HTERT RPE-1 (cell line): ENCODE measurements around the gene TMEM80.
"Not testable (repeated sequence)": the region's sequence is repeated elsewhere in the genome, so short reads cannot be mapped to it uniquely, and the experiment has no call there.

Experiments
- in situ Hi-C: fragments of 300-500 bp; cut with MboI; formaldehyde crosslinking; loops from 4 replicates; pipeline ENCODE4 v1.14.3; 2020; ENCODE audit warnings: low sequenced_read_pairs

TMEM80 gene

DNA sequence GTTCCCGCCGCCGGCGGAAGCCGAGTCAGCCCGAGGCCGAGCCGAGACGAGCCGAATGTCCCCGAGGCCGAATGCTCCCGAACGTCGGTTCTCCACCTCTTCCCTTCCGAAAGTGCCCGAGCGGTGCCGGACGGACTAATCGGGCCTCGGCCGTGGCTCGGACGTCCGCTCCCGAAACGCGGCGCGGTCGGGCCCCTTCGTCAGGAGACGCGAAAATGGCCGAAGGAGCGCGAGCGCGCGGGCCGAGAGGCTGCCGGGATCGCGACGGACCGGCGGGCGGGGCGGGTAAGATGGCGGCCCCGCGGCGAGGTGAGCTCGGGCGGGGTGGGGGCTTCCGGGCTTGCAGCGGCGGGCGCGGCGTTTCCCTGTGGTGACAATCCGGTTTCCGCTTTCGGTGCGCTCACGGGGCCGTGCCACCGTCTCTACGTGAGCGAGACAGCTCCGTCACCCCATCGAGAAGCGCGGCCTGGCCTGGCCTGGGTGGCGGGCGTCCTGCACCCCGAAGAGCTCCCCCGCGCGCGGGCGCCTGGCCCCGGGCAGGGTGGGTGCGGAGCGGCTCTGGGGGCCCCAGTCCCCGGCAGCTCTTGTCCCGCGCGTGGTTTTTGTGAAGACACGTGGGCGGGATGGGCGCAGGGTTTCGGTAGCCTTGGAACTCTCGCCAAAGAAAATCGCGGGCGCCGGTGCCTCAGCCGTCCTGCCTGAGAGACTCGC lies at the start of gene TMEM80:
TMEM80 (plus strand) TSS at position 279 of the 711 bp plus-strand sequence; CDS start at position 291, 12 bp downstream.
- in situ Hi-C loops = no loop called here

DNA sequence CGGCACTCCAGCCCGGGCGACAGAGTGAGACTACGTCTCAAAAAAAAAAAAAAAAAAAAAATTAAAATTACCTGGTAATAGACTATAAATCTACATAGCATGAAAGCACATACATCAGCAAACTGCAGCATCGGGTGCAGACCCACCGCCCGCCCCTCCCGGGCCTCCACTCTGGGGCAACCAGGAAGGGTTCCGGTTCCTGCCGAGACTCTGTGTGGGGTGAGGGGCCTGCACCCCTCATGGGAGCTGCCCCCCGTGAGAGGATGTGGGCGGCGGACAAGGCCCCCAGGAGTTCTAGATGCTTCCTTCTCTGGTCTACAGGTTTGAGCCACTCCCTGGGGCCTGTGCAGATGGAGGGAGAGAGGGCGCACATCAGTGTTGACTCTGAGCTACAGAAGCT lies 49.4 kb upstream of the TMEM80 start:
- in situ Hi-C loops = no loop called here

DNA sequence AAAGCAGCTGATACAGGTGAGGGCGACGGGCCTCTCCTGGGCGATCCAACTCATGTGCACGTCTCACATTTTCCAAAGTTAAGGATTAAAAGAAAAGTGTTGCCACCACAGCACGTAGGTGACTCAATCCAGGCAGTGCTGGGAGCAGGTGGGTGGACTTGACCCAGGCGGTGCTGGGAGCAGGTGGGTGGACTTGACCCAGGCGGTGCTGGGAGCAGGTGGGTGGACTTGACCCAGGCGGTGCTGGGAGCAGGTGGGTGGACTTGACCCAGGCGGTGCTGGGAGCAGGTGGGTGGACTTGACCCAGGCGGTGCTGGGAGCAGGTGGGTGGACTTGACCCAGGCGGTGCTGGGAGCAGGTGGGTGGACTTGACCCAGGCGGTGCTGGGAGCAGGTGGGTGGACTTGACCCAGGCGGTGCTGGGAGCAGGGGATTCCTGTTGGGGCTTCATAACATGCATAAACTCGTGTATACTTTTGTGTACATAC lies 47.9 kb upstream of the TMEM80 start:
- in situ Hi-C loops = not testable (repeated sequence)

DNA sequence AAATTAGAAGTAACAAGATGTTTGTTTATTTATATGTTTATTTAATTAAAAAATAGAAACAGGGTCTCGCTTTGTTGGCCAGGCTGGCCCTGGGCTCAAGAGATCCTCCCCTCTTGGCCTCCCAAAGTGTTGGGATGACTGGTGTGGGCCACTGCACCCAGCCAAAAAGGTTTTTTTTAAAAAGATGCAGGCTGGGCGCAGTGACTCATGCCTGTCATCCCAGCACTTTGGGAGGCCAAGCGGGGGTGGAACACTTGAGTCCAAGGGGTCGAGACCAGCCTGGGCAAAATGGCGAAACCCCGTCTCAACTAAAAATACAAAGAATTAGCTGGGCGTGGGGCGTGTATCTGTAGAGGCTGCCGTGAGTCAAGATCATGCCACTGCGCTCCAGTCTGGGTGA lies 45.1 kb upstream of the TMEM80 start:
- in situ Hi-C loops = no loop called here

DNA sequence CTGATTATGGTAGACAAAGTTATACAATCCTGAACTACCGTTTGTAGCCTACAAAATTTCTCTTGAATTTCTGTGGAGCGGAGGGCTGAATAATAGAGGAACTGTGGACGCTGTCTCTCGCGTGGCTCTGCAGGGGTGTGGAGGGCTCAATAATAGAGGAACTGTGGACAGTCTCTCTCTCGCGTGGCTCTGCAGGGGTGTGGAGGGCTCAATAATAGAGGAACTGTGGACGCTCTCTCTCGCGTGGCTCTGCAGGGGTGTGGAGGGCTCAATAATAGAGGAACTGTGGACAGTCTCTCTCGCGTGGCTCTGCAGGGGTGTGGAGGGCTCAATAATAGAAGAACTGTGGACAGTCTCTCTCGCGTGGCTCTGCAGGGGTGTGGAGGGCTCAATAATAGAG lies 42.5 kb upstream of the TMEM80 start:
- in situ Hi-C loops = not testable (repeated sequence)

- in situ Hi-C loops = no loop called here
These were observed 41.8 kb upstream of the TMEM80 start for GRCh38 chr11:653837-654236.

- in situ Hi-C loops = not testable (repeated sequence)
These were observed 41.2 kb upstream of the TMEM80 start for GRCh38 chr11:654444-654843.

DNA sequence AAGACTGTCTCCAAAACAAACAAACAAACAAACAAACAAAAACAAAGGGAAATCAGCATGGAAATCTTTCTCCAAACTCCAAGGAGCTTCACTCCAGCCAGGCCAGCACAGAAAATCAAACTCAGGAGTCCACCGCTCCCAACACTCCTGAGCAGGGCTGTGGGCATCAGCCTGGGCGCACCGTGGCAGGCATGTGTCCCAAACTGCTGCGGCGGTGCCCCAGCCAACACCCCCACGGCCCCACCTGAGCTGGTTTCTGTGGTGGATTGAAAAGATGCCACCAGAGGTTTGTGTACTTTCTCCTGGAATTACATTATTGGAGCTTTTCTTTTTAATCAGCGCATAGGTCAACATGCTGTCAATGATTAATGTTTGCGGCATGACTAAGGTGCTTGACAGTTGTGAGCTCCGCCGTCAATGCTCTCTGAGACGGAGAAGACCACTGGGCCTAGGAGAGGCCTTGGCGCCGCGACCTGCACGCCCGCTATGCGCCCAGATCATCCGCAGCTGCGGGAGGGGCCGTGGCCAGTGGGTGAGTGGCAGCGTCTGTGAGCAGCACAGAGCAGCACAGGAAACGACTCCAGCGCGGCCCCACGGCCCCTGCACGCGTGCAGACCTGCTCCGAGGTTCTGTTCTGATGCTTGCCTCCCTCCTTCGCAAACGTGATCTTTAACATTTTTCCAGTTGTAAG lies 40.4 kb upstream of the TMEM80 start:
- in situ Hi-C loops = no loop called here

- in situ Hi-C loops = no loop called here
These were observed 39.2 kb upstream of the TMEM80 start for GRCh38 chr11:656426-656825.

GRCh38 chr11:656866-657265 lies 38.8 kb upstream of the TMEM80 start:
- in situ Hi-C loops = no loop called here

GRCh38 chr11:657691-658126 lies 37.9 kb upstream of the TMEM80 start:
- in situ Hi-C loops = no loop called here

GRCh38 chr11:659532-660085 lies 36.0 kb upstream of the TMEM80 start:
- in situ Hi-C loops = no loop called here

DNA sequence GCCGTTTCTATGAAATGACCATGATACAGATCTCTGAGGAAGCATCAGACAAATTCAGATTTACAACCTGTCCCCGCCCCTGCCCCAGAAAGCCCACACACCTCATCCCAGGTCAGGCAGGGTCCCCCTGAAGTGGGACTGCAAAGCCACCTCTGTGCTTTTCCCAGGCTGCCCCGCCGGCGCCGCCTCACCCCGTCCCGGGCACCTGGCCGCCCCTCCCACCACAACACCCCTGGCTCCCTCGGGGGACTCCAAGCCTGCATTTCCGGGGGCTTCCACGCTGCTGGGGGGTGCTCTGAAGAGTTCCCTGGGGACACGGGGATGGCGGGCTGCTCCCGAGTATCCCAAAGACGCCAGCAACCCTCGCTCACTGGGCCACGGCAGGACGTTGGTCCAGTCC lies 35.3 kb upstream of the TMEM80 start:
- in situ Hi-C loops = no loop called here

- in situ Hi-C loops = no loop called here
These were observed 34.8 kb upstream of the TMEM80 start for GRCh38 chr11:660681-661444.

- in situ Hi-C loops = no loop called here
These were observed 32.8 kb upstream of the TMEM80 start for GRCh38 chr11:662689-663274.

GRCh38 chr11:665062-665703 lies 30.4 kb upstream of the TMEM80 start:
- in situ Hi-C loops = no loop called here

- in situ Hi-C loops = no loop called here
These were observed 29.8 kb upstream of the TMEM80 start for GRCh38 chr11:665704-666281.

DNA sequence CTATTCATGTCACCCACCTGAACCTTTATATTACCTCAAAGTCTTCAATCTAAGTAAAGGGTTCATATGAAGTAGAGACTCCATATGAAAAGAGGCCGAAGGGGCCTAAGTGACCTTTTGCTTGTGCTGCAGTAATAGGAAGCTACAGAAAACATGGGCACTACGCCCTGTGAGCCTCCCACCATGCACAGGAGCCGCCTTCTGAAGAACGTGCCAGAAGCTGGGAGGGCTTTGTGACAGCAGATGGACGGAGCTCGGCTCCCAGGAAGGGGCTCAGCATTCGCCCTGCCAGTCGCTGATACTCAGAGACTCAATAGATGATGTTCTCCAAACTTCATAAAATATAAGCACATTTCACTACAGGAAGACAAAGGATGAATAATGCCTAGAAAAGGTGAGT lies 21.8 kb upstream of the TMEM80 start:
- in situ Hi-C loops = no loop called here

- in situ Hi-C loops = no loop called here
These were observed 21.2 kb upstream of the TMEM80 start for GRCh38 chr11:674406-674805.

- in situ Hi-C loops = no loop called here
These were observed 17.3 kb upstream of the TMEM80 start for GRCh38 chr11:678297-678696.
